SK-MEL-5 (cell line): ENCODE measurements around the gene BIN1. TPM values are rescaled to one million over a fixed set of nuclear protein-coding genes. Genes with fewer than 3 reads are reported as not detected.

Experiments used
- DNase-seq: peaks from one replicate; pipeline ENCODE4 v3.0.0-alpha.2; 2016; ENCODE audit warnings: low read depth, low spot score
- in situ Hi-C: cut with HindIII; loops from 2 replicates; pipeline ENCODE4 v1.10.0; 2016; ENCODE audit warnings: low sequenced_read_pairs, high pct_unique_total_duplicates, low pct_unique_long_range_greater_than_20kb
- total RNA-seq: library from RNA; depleted of rRNA; stranded (reverse); fragments of >200 nt; shearing (Covaris generic); gene quantifications from 2 replicates; pipeline ENCODE4 v1.2.3, GENCODE V29; 2014

The BIN1 gene
- total RNA-seq, 1 experiment from 2014 or later, result 1.7 TPM

DNA sequence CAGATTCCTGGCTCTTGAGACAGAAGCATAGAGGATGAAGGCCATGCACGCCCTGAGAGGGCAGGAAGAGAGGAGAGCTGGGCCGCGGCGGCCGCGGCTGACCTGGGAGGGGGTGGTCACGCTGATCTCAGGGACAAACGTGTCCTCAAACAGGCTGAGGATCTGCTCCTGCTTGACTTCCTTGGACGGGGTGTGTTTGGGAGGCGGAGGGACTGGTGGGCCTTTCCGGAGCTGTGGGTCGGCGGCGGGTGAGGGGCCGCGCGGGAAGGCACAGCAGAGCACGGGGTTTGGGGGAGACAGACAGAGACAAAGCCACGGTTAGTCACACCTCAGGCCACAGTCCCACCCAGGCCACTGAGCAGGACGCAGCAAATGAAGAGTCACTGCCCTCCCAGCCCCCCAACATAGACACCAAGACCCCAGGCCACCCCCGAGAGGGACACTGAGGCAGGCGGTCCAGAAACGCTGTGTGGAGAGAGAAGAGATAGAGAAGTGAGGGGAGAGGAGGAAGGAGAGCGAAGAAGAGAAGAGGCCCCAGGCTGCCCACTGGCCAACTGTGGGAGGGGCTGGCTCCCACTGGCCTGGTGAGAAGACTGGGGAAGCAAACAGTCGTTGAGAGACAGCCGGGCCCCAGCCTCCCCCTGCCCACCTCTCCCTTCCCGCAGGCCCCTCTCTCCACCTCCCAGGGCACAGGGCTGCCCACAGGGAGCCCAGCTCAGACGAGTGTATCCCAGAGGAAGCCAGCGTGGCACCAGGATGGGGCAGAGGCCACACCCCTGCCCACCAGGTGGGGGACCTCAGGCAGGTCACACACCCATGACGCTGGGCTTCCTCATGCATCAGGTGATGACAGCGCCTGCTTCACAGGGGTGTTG is 49.3 kb downstream of the BIN1 start:
- in situ Hi-C loops, result no loop called here
- DNase-seq, result no peak

DNA sequence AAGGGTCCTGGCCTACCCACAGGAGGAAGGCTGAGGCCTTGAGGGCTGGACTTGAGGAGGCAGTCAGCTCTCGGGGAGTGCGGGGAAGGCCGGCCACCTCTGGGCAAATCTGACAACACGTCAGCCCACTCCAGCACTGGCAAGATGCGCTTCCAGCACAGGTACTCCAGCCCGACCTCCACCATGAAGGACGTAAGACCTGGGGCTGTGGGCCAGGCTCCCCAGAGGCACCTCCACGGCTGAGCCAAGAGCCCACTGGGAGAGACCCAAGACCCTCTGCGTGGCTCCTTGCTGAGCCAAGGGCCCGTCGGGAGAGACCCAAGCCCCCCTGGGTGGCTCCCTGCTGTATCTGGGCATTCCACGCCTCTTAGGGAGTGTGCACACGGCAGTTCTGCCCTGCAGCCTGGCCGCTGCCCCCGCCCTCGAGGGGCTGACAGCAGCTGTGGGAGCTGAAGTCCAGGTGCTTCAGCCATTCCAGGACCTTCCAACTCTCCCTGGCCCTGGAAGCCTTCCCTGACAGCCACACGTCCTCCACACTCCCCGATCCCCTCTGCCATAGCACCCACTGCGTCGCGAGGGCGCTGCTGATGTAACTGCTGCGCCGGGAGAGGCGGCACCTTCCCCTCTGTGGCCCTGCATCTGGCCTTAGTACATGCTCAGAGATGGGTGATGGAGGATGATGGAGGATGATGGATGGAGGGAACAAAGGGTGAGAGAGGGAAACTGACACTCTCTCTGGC is 50.2 kb downstream of the BIN1 start:
- in situ Hi-C loops, result no loop called here

DNA sequence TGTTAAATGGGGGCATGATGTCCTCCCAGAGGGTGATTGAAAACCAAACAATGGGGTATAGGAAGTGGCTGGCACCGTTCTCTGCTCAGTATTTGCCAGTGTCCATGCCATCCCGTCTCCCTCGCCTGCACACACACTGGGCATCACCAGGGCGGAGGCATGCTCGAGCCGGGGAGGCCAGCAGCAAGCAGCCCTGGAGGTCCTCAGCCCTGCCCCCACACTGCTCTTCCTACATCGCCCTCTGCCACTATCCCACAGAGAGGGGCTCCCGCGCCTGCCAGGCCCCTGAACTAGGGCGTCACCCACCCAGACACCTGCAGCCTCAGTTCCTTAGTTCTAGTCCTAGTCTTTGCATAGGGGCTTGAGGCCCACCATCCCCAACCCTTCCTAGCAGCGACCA is 50.9 kb downstream of the BIN1 start:
- in situ Hi-C loops, result no loop called here

More for the DNA sequence above, 50.2 kb downstream of the BIN1 start:
- no peak for DNase-seq

DNA sequence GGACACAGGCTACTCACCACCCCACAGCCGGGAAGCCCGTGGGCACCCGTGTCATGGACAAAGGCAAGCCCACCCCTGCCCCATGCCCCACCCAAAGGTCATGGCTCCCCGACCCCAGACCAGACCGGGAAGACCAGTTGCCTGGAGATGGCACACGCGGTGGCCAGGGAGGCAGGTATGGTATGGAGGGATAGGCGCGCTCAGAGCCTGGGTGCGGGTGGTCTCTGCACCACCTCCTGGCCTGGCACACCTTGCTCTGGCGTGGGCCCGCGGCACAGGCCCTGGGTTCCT is 51.2 kb downstream of the BIN1 start:
- DNase-seq, result no peak
- in situ Hi-C loops, result no loop called here

More for the DNA sequence above, 50.9 kb downstream of the BIN1 start:
- DNase-seq, result no peak

DNA sequence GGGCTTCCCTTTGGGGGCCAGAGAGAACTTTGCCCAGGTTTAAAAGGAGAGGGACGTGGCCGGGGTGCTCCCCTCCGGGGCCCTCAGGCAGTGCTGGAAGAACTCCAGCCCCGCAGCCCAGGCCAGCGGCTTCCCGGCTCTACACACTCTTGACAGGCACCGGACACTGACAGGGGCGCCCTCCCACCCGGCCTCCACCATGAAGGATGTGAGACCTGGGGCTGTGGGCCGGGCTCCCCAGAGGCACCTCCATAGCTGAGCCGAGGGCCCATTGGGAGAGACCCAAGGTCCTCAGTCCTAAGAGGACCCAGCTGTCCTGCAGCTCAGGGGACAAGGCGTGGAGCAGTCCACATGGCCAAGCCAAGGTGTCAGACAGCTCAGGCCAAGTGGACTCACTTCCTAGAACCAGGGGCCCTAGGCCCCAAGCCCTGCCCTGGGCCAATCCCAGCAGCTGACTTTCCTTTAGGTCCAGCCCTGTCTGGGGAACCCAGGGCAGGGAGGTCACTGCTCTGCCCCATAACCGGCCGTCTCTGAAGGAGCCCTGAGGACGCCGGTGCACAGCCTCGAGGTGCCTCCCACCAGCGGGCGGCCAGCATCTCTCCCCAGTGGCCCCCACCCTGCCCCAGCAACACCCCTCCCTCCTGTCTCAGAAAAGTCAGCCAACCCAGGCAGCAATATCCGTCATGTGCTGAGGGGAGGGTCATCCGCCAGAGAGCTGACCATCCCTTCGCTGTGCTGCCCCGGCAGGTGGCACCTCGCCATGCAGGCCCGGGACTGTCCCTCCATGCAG is 51.8 kb downstream of the BIN1 start:
- DNase-seq, result no peak
- in situ Hi-C loops, result no loop called here

DNA sequence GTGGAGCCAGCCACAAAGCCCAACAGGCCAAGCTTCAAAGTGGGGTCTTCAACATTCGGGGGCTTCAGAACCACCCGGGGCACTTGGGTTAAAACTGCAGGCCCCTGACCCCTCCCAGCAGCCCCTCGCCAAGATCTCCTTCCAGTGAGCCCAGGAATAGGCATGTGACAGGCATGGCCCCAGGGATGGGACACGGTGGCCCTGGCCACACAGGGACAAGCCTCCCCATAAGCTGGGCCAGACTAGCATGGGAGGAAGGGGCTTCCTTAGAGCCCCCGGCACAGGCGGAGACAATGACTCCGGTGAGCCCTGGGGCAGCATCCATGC is 52.4 kb downstream of the BIN1 start:
- in situ Hi-C loops, result no loop called here
- no peak for DNase-seq

DNA sequence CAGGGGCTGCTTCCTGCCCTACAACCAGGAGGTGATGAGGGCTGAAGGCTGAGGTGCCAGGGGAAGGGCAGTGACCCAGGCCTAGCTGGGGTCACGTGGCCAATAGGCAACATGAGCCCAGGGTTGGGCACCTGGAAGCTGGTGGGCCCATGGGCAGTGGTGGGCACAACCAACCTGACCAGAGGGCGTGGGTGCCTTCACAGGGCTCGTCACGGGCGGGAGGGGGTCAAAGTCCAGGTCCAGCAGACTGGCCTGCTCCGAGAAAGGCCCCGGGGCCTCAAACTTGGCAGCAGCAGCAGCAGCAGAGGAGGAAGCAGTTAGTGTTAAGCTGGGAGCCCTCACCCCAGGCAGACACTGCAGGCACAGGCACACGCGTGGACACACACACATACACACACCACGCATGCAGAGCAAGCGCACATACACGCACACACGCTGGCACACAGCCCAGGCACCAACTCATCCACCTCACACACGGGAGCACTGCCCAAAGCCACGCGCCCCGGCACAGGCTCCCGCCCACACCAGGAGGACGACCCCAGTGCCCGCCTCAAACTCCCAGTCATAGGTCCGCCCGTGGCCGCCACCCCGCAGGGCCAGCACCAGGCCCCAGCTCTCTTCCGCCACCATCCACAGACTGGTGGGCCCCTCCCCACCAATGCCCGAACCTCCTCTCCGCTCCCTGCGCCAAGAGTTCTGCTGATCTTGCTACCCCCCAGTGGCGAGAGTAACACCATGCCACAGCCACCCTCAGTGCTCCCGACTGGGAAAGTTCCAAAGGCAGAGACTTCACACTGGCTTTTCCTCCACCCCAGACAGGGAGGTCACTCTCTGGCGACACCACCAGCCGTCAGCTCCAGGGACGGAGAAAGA is 53.0 kb downstream of the BIN1 start:
- in situ Hi-C loops, result no loop called here
- DNase-seq, result no peak

DNA sequence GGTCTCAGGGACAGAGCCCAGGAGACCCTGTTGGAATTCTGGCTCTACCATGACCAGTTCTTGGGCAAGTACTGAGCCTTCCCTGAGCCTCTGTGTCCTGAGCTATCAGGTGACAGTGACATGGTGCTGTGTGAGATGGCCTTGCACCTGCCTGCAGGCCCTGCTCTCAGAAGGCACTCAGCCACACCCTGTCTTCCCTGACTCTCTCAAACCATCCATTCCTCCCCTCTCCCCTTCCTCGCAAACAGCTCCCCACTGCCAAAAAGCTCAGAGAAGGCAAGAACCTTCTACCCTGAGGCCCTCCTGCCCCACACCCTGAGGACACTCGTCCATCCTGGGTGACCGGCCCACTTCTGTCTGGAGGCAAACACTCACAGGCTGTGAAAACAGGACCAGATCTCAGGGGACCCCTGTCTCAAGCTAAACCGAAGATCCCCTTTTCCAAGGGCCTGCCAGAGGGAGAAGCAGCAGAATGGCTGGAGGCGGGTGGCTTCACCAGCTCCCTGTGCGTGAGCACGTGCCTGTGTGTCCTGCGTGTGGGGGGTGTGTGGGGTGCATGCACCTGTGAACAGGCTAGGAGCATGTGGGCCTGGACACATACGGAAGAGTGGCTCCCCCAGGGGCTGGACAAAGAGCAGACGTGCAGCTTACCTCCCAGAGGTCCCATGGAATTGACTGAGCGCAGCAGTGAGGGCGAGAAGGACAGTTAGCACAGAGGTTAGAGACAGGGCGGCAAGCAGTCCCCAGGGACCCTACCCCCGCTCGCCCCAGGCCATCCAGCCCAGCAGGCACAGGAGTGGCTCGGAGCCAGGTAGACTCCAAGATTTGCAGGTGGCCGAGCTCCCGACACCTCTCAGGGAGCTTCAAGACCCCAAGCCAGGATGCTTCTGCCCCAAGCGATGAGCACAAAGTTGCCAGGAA is 53.9 kb downstream of the BIN1 start:
- in situ Hi-C loops, result no loop called here
- DNase-seq, result no peak

DNA sequence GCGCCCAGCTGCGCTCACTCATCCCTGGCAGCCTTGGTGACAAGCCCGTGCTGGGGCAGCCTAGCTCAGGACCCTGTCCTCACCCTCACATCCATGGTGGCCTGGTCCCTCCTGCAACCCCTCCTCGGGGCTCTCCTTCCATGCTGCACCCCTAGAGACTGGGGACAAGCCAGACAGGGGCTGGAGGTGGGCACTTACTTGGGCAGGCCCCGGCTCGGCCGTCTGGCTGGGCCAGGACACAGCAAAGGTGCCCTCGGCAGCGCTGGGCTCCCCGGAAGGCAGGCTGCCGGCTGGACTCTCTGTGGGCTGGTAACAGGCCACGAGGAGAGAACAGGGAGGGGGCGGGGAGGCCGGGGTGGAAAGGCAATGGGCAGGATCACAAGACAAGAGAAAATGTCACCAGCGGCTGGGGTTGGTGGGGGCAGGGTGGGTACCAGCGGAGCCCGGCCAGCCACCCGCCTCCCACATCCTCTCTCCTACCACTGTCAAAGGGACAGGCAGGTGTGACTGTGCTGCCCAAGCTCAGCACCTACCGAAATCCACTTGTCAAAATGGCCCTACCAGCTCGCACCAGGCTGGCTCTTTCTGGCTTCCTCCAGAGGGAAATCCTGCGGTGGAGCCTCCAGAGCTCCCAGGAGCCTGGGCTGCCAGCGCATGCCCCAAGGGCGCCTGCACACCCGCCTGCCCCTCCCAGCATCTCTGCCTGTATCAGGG is 54.7 kb downstream of the BIN1 start:
- in situ Hi-C loops, result no loop called here

DNA sequence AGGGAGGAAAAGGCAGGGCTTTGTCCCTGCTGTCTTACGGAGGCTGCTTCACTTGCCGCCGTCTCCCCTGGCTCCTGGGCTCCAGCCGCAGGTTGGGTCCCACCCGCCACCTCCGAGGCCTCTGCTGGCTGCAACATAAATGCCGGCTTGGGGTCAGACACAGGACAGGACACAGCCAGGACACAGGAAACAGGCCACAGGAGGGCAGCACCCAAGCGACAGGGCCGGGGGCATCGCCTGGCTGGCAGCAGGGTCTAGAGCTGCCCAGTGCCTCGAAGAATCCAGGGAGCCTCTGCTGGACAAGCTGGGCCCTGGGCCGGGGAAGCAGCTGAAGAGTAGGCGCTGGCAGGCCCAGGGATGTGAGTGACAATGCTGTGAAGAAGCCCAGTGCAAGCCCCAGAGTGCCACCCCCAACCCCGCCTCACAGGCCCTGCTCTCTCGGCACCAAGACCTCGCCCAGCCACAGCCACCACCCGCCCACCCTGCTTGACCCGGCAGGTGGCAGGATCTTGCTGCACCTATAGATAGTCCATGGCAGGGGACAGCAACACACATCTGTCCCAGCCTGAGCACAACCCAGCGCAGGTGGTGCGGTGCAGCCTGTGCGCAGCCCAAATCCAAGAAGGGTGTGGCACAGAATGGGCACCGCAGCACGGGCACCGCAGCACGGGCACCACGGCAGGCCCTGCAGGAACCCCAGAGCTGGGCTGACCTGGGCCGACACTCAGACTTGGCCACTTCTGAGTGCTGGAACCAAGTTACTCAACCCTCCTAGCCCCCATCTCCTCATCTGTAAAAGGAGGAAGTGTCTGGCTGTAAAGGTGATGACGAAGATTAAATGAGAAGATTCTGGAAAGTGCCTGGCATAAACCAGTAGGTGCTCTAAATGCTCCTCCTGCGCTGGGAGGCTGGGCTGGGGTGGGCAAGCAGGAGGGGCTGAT is 55.6 kb downstream of the BIN1 start:
- in situ Hi-C loops, result no loop called here
- DNase-seq, result peak; percentile 7

More for the DNA sequence above, 54.7 kb downstream of the BIN1 start:
- DNase-seq, result no peak

DNA sequence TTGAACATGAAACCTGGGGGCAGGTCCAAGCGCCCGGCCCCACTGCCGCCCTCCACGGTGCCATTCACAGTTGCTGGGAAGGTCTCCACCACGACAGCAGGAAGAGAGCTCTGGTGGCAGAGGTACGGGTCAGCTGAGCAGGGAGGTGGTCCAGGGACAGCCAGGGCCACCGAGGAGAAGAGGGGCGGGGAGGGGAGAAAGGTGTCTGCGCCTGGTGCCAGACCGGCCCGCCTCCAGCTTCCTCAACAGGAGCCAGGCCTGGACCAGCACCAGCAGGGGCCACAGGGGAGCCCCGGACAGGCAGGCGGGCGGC is 56.2 kb downstream of the BIN1 start:
- DNase-seq, result no peak
- in situ Hi-C loops, result no loop called here

DNA sequence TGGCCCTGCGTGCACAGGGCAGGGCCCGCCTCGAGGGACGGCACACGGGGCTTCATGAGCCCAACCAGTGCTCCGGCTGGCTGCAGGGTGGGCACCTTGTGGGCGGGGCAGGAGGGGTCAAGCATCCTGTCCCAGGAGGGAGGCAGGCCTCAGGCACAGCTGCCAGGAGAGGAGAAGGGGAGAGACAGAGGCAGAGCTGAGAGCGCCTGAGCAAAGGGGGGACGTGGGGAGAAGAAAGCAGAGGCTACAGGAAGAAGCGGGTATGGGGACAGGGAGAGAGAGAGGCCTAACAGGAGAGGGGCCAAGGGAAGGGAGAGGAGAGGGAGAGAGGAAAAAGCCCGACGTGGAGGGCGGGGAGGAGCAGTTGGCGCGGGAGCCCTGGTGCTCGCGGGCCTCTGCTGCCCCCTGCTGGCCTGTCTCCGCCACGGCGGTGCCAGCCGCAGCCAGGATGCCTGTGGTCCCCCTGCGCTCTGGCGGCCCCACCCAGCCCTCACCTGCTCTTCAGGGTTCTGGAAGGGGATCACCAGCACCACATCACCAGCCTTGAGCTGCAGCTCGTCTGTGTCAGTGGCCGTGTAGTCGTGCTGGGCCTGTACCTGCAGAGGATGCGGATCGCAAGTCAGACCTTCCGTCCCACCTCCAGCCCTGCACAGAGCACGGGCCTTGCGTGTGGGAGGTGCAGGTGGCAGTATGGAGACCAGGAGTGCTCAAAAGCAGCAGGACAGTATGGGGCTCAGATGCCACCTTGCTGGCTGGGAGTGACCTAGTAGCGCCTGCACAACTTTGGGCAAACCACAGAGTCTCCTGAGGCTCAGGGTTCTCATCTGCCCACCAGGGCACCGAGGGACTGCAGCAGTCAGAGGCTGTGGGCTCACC is 56.8 kb downstream of the BIN1 start:
- in situ Hi-C loops, result no loop called here
- peak; percentile 46 for DNase-seq

DNA sequence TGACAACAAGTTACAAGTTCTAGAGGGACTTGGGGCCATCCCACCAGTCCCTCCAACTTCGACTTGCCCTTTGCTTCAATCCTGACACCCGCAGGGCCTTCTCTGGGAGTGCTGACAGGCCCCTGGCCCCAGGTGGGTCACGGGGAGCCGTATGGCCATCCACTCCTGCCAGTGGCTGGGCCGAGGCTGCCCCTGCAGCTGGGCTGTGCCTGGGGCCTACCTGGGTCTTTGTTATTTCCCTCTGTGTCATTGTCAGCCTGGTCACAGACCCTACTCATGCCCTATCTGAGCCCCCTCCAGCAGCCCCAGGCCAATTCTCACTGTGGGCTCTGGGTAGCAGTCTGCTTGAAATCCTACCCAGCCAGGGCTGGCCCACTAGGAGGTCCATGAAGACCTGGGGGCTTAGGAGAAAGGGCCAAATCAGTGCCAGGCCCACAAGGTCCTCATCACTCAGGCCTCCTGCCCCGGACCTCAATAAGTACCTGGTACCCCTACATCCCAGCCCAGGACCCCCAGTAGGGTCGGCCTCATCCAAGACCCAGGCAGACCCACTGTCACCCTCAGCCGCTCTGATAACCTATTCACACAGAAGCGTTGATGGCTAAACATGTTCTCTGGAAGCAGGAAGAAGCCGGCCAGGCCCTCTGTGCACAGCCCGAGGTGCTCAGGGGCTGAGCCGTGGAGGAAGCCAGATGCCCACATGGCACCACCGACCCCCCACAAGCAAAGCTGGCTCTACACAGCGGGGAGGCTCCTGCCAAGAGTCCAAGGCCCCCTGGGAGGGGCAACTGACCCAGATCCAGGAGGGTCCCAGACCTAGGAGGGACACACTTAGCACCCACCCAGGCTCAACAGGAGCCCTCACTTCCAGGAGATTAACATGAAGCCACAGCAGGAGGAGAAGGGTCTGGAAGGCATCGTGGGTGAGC is 57.7 kb downstream of the BIN1 start:
- no peak for DNase-seq
- in situ Hi-C loops, result no loop called here

DNA sequence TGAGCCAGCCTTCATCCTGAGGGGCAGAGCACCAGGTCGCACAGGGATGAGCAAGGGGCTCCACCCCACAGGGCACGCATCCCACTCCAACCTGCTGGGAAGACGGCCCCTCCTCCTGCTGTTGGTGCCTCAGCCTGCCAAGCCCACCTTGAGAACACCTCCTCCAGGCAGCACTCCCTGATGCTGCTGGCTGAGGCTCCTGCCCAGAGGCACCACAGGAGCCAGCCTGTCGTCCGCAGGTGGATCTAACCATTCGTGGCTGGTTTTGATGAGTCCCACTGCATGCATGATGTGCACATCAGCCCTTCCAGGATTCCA is 58.4 kb downstream of the BIN1 start:
- in situ Hi-C loops, result no loop called here
- DNase-seq, result no peak
